Right atrium auricular region (tissue), 2 donors: ENCODE measurements around the gene CHST13. TPM values are rescaled to one million over a fixed set of nuclear protein-coding genes. Genes with fewer than 3 reads are reported as not detected.

Source experiments
- DNase-seq: peaks from one replicate; pipeline ENCODE4 v3.0.0-alpha.2; 2019; ENCODE audit warnings: low spot score
- H3K27ac ChIP-seq, 2 donors: fragments of 200-600 bp; sonication (generic); 1 replicate in 1 of 2; 2 replicates in 1 of 2; pipeline ENCODE4 v1.5.1; 2016 to 2019
- H3K27me3 ChIP-seq, 2 donors: fragments of 200-600 bp; sonication (generic); one replicate each; pipeline versions ENCODE4 v1.5.1 to v1.6.0; 2017 to 2019
- H3K36me3 ChIP-seq: fragments of 200-600 bp; sonication (generic); one replicate; pipeline ENCODE4 v1.5.1; 2016
- H3K4me1 ChIP-seq, 2 donors: fragments of 200-600 bp; sonication (generic); one replicate each; pipeline versions ENCODE4 v1.5.1 to v1.6.0; 2017 to 2019
- H3K4me3 ChIP-seq, 2 donors: fragments of 200-600 bp; sonication (generic); 1 replicate in 1 of 2; 2 replicates in 1 of 2; pipeline ENCODE4 v1.5.1; 2017 to 2019; ENCODE audit warnings: mild to moderate bottlenecking in 1 of 2, moderate library complexity in 1 of 2
- H3K9me3 ChIP-seq, 2 donors: fragments of 200-600 bp; sonication (generic); one replicate each; pipeline ENCODE4 v1.5.1; 2019
- total RNA-seq, 2 donors: library from RNA; depleted of rRNA; stranded (reverse); fragments of >200 nt; gene quantifications; one replicate each; pipeline ENCODE4 v1.1.0, GENCODE V29; 2016
- TF ChIP-seq, protein P1 (sequence below), 2 donors: fragments of 200-600 bp; sonication (generic); IDR thresholded peaks; one replicate each; pipeline ENCODE4 v1.5.1; 2019; ENCODE audit warnings: antibody characterized with exemption in 2 of 2

Gene CHST13
- total RNA-seq, 2 donors from 2014 or later, result 0.90 TPM; not detected in 1

DNA sequence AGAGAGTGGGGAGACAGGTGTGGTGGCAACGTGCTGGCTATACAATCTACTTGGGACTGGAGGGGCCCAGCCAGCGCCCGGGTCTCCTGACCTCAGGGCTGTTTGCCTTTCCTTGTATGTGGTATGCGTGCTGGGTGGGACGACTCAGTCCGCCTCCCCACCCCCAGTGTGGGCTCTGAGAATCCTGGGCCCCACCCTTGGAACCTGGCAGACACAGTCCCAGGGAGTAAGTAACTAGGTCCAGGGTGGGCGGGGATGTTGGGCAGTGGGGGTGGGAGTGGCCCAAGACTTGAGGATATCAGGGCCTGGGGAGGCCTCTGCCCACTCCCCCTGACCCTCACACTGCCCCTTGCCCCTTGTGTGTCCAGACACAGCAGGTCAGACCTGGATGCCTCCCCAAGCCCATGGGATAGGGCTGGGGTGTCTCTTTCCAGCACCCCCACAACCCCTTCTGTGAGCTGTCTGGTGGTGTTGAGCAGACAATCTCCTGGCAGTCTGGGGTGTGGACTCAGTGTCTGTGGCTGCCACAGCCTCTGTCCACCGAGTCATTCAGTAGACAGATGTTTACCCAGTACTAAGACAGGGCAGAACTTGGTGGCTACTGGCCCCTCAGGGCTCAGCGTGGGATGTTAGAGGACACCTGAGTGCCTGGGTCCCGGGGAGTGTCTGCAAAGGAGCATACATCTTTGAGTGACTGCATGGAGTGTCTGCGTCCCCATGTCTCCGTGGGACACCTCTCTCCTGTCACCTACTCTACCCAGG lies 1.3 kb downstream of the CHST13 start:
- Histone ChIP-seq H3K27me3 (no peaks in the 10 kb centered on the region), H3K9me3 (no peaks in the 10 kb centered on the region), H3K4me3 (no peak overlapping the region), H3K36me3 (no peaks in the 10 kb centered on the region), H3K4me1 (peaks cover 0 to 30% of the 10 kb centered on the region in 2 donors), H3K27ac (no peak overlapping the region)
- DNase-seq, result no peak
- TF ChIP-seq, protein P1, sequence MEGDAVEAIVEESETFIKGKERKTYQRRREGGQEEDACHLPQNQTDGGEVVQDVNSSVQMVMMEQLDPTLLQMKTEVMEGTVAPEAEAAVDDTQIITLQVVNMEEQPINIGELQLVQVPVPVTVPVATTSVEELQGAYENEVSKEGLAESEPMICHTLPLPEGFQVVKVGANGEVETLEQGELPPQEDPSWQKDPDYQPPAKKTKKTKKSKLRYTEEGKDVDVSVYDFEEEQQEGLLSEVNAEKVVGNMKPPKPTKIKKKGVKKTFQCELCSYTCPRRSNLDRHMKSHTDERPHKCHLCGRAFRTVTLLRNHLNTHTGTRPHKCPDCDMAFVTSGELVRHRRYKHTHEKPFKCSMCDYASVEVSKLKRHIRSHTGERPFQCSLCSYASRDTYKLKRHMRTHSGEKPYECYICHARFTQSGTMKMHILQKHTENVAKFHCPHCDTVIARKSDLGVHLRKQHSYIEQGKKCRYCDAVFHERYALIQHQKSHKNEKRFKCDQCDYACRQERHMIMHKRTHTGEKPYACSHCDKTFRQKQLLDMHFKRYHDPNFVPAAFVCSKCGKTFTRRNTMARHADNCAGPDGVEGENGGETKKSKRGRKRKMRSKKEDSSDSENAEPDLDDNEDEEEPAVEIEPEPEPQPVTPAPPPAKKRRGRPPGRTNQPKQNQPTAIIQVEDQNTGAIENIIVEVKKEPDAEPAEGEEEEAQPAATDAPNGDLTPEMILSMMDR (IDR thresholded peaks at IDR 0.05), result no peak

DNA sequence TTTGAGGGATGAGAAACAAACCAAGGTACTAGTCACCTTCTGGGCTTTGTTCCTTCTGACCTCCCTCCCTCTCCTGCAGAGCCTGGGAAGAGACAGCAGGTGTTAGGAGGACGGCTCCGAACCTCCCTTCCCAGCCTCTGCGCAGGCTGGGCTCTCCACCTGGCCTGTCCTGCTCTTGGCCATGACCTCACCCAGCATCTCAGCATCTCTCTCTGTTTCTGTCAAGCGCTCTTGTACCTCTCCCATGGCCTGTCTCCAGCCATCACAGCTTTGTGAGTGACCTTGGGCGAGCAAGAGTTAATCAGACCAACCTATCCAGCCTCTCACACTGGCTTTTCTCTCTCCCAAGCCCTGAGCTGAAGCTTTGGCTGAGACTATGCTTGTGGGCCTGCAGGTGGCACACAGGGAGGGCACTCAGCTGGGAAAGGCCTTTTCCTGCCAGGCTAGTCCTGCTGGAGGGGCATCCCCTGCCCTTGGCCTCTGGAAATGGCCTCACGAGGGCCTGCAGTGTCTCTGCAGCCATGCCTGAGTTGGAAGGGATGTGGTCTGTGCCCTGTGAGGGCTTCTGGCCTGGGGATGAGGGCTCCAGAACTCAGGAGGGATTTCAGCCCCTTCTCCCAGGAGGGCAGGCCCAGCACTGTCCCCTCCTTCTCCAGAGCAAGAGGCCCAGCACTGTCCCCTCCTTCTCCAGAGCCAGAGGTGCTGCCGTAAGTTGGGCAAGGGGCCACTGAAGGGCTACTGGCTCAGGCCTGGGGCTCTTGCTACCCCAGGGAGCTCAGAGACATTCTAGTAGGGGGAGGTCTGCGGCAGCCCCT lies 2.1 kb downstream of the CHST13 start:
- Histone ChIP-seq H3K4me1 (peaks cover 0 to 35% of the 10 kb centered on the region in 2 donors), H3K4me3 (no peak overlapping the region), H3K27me3 (no peaks in the 10 kb centered on the region), H3K27ac (no peak overlapping the region), H3K36me3 (no peaks in the 10 kb centered on the region), H3K9me3 (no peaks in the 10 kb centered on the region)
- TF ChIP-seq, protein P1 (IDR thresholded peaks at IDR 0.05), result no peak
- DNase-seq, result no peak

DNA sequence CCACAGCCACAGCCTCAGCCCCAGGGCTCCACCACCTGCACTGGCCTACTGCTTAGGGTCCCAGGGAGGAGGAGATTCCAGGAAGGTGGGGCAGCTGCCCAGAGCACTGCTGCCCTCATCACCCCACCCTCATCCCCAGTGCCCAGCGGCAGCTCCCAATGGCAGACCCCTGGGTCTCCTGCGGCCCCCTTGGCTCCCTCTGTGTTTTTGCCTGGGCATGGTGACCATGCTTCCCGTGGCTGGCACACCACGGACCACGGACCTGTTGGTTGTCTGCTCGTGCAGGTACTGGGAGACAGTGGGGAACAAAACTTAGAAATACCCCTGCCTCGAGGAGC lies 2.7 kb downstream of the CHST13 start:
- Histone ChIP-seq H3K4me1 (peaks cover 0 to 35% of the 10 kb centered on the region in 2 donors), H3K9me3 (no peaks in the 10 kb centered on the region), H3K27me3 (no peaks in the 10 kb centered on the region), H3K27ac (no peak overlapping the region), H3K4me3 (no peak overlapping the region), H3K36me3 (no peaks in the 10 kb centered on the region)
- no peak for DNase-seq
- TF ChIP-seq, protein P1 (IDR thresholded peaks at IDR 0.05), result no peak

DNA sequence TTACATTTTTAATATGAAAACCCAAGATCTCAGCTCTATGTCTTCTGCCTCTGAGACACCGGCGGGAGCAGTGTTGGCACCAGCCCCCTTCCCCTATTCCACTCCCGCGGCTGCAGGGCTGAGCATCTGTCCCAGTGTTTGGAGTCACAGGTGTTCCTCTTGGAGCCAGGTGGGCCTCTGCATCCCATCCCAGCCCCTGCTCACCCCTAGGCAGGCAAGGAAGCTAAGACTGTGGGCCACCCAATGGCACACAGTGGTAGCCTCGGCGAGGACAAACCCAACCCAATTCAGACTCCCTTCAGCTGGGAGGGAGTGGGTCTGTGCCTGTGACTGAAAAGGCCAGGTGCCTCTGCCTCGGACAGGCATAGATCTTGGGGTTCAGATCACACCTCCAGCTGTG lies 3.1 kb downstream of the CHST13 start:
- Histone ChIP-seq H3K36me3 (no peaks in the 10 kb centered on the region), H3K9me3 (no peaks in the 10 kb centered on the region), H3K4me1 (peaks cover 0 to 35% of the 10 kb centered on the region in 2 donors), H3K4me3 (no peak overlapping the region), H3K27me3 (no peaks in the 10 kb centered on the region), H3K27ac (no peak overlapping the region)
- DNase-seq, result no peak
- TF ChIP-seq, protein P1 (IDR thresholded peaks at IDR 0.05), result no peak

DNA sequence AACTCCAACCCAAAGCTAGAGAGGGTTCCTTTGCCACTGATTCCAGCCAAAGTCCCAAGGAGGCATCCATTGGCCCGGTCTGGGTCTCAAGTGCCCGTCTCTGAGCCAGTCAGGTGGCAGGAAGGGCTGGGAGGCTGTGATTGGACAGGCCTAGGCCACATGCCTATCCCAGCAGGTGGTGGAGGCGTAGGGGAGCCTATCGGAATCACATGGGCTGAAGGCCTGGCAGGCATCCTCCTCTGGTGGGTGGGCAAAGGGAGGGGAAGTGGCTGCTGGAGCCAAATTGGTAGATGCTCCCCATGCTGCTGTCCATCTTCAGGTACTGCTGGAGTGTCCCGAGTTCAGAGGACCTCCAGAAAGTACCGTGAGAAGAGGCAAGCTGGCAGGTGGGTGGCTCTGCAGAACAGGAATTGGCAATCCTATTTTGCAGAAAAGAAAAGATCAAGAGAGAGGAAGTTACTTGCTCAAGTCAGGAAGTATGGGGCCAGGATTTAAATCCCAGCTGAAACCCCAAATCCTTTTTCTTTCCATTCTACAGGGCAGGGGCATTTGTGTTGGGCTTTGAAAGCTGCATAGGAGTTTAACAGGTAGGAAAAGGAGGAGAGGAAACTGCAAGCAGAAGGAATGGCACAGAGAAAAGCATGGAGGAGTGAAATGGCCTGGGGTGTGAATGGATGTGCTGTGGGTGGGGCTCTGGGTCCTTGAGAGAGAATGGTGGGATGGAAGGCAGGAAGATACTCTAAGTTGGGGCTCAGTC lies 3.7 kb downstream of the CHST13 start:
- H3K9me3 ChIP-seq, result no peaks in the 10 kb centered on the region
- H3K27me3 ChIP-seq, result no peaks in the 10 kb centered on the region
- H3K27ac ChIP-seq, result no peak overlapping the region
- DNase-seq, result no peak
- H3K36me3 ChIP-seq, result no peaks in the 10 kb centered on the region
- H3K4me3 ChIP-seq, result no peak overlapping the region
- H3K4me1 ChIP-seq, result peaks cover 0 to 35% of the 10 kb centered on the region in 2 donors
- TF ChIP-seq, protein P1 (IDR thresholded peaks at IDR 0.05), result no peak
